ENCODE data around the gene GALNT16.
"Not testable (repeated sequence)": the region's sequence is repeated elsewhere in the genome, so short reads cannot be mapped to it uniquely, and the experiment has no call there.

The GALNT16 gene

DNA sequence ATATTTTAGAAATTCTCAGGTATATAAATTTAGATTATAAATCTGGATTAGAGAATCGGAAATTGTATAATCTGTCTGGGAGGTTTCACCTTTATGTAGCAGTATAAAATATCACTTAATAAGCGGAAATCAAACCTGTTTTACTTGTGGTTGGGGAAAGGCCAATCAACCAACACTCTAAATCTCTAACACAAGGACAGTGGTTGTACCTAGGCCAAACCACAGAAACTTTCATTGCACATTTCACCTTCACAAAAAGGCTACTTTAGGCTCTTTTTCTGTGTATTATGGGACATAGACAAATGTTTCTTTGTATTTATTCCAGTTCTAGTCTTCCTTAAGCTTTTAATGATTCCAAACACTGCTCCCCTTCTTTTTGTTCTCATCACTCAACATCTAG, 118.3 kb downstream of the GALNT16 start:
- no peak for TF ChIP-seq CTCF (conservative IDR thresholded peaks at IDR 0.05; ENCODE audit: low read depth, low read length)
- Histone ChIP-seq H3K36me3 (ENCODE audit: insufficient read depth) (no peaks in the 10 kb centered on the region), H3K79me2 (ENCODE audit: insufficient read depth, low read depth) (no peaks in the 10 kb centered on the region)

GRCh38 chr14:69387311-69387710, 127.4 kb downstream of the GALNT16 start:
- Histone ChIP-seq H2AFZ (ENCODE audit: low read depth) (no peak overlapping the region), H3K27me3 (ENCODE audit: insufficient read depth, low read depth) (no peaks in the 10 kb centered on the region), H4K20me1 (ENCODE audit: insufficient read depth) (peaks cover 4% of the 10 kb centered on the region; the same call in 1 of the 2 replicates), H3K4me2 (no peak overlapping the region), H3K79me2 (ENCODE audit: insufficient read depth, low read depth) (peaks cover 52% of the 10 kb centered on the region), H3K4me3 (IDR thresholded peaks at IDR 0.05; ENCODE audit: insufficient read depth, low read depth, low read length) (no peak overlapping the region), H3K9ac (no peak overlapping the region), H3K27ac (no peak overlapping the region), H3K4me1 (ENCODE audit: low read depth, poor library complexity, severe bottlenecking) (no peaks in the 10 kb centered on the region), H3K36me3 (ENCODE audit: insufficient read depth) (no peaks in the 10 kb centered on the region)
- no peak for TF ChIP-seq CTCF (conservative IDR thresholded peaks at IDR 0.05; ENCODE audit: low read depth, low read length)

More for the DNA sequence above, 118.3 kb downstream of the GALNT16 start:
- Histone ChIP-seq H3K27ac (no peak overlapping the region), H4K20me1 (ENCODE audit: insufficient read depth) (no peaks in the 10 kb centered on the region), H3K4me1 (ENCODE audit: low read depth, poor library complexity, severe bottlenecking) (peaks cover 16% of the 10 kb centered on the region), H3K27me3 (ENCODE audit: insufficient read depth, low read depth) (no peaks in the 10 kb centered on the region), H3K4me2 (0 out of 2 replicates have a peak overlapping the region, but pooled peaks have one; percentile 33), H3K4me3 (IDR thresholded peaks at IDR 0.05; ENCODE audit: insufficient read depth, low read depth, low read length) (no peak overlapping the region), H3K9ac (no peak overlapping the region), H2AFZ (ENCODE audit: low read depth) (no peak overlapping the region)

DNA sequence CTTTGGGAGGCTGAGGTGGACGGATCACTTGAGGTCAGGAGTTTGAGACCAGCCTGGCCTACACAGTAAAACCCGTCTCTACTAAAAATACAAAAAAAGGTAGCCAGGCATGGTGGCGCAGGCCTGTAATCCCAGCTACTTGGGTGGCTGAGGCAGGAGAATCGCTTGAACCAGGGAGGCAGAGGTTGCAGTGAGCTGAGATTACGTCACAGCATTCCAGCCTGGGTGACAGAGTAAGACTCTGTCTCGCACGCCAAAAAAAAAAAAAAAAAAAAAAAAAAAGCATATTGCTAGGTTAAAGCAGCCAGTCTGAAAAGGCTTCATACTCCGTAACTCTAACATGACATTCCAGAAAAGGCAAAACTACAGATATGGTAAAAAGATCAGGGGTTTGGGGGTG, 131.4 kb downstream of the GALNT16 start:
- not testable (repeated sequence) for H3K4me2 ChIP-seq; H3K4me1 ChIP-seq (ENCODE audit: low read depth, poor library complexity, severe bottlenecking)

GRCh38 chr14:69392481-69392880, 132.5 kb downstream of the GALNT16 start:
- Histone ChIP-seq H3K9ac (no peak overlapping the region), H3K79me2 (ENCODE audit: insufficient read depth, low read depth) (peaks cover 84% of the 10 kb centered on the region), H2AFZ (ENCODE audit: low read depth) (no peak overlapping the region), H3K36me3 (ENCODE audit: insufficient read depth) (no peaks in the 10 kb centered on the region), H3K27ac (no peak overlapping the region), H3K4me1 (ENCODE audit: low read depth, poor library complexity, severe bottlenecking) (peaks cover 11% of the 10 kb centered on the region), H3K4me3 (IDR thresholded peaks at IDR 0.05; ENCODE audit: insufficient read depth, low read depth, low read length) (no peak overlapping the region), H3K4me2 (no peak overlapping the region), H4K20me1 (ENCODE audit: insufficient read depth) (peaks cover 4% of the 10 kb centered on the region; the same call in 1 of the 2 replicates), H3K27me3 (ENCODE audit: insufficient read depth, low read depth) (no peaks in the 10 kb centered on the region)
- no peak for TF ChIP-seq CTCF (conservative IDR thresholded peaks at IDR 0.05; ENCODE audit: low read depth, low read length)

More for the DNA sequence above, 131.4 kb downstream of the GALNT16 start:
- H2AFZ ChIP-seq (ENCODE audit: low read depth); H3K4me3 ChIP-seq (IDR thresholded peaks at IDR 0.05; ENCODE audit: insufficient read depth, low read depth, low read length); H3K27ac ChIP-seq; H4K20me1 ChIP-seq (ENCODE audit: insufficient read depth); H3K9ac ChIP-seq; H3K27me3 ChIP-seq (ENCODE audit: insufficient read depth, low read depth); H3K36me3 ChIP-seq (ENCODE audit: insufficient read depth): not testable (repeated sequence)
- H3K79me2 ChIP-seq (ENCODE audit: insufficient read depth, low read depth), result peaks cover 76% of the 10 kb centered on the region

GRCh38 chr14:69395929-69396328, 136.0 kb downstream of the GALNT16 start:
- Histone ChIP-seq H3K27ac (no peak overlapping the region), H4K20me1 (ENCODE audit: insufficient read depth) (peaks cover 4% of the 10 kb centered on the region; the same call in 1 of the 2 replicates), H3K27me3 (ENCODE audit: insufficient read depth, low read depth) (no peaks in the 10 kb centered on the region), H3K4me3 (IDR thresholded peaks at IDR 0.05; ENCODE audit: insufficient read depth, low read depth, low read length) (no peak overlapping the region), H2AFZ (ENCODE audit: low read depth) (no peak overlapping the region), H3K4me2 (no peak overlapping the region), H3K9ac (no peak overlapping the region), H3K79me2 (ENCODE audit: insufficient read depth, low read depth) (peaks cover 85% of the 10 kb centered on the region), H3K4me1 (ENCODE audit: low read depth, poor library complexity, severe bottlenecking) (peaks cover 31% of the 10 kb centered on the region), H3K36me3 (ENCODE audit: insufficient read depth) (no peaks in the 10 kb centered on the region)
- no peak for TF ChIP-seq CTCF (conservative IDR thresholded peaks at IDR 0.05; ENCODE audit: low read depth, low read length)
